A673 (cell line): ENCODE data around the gene AFG1L. TPM values are rescaled to one million over a fixed set of nuclear protein-coding genes. Genes with fewer than 3 reads are reported as not detected.

Experiments
- BruUV-seq: library from RNA; stranded (reverse); fragments of 400-500 nt; replicated peaks from 2 replicates; lab custom pipeline; 2021; lab: Mats Ljungman, UMichigan
- CTCF ChIA-PET: fragments of 300-600 bp; sonication (Branson Sonifier 250); formaldehyde crosslinking; loops from one replicate; lab custom pipeline; 2022; ENCODE audit warnings: antibody characterized with exemption; lab: Charles Lee
- POLR2A ChIA-PET: fragments of 300-600 bp; sonication (Branson Sonifier 250); formaldehyde crosslinking; loops from one replicate; lab custom pipeline; 2022; ENCODE audit warnings: antibody characterized with exemption; ENCODE audit not compliant: low non-redundant PET; lab: Charles Lee
- DNase-seq: peaks from one replicate; pipeline ENCODE4 v3.0.0-alpha.2; 2015; ENCODE audit warnings: low spot score
- H3K27ac ChIP-seq: fragments of 200-600 bp; sonication (generic); 2 replicates; pipeline ENCODE4 v1.5.1; 2016; ENCODE audit warnings: mixed run types, low read depth, mild to moderate bottlenecking, mixed read lengths, antibody characterized with exemption, low read length; ENCODE audit not compliant: poor library complexity, severe bottlenecking
- H3K27me3 ChIP-seq: fragments of 200-600 bp; sonication (generic); replicated peaks from 2 replicates; pipeline ENCODE4 v1.6.1; 2017; ENCODE audit warnings: mixed run types, low read depth, mild to moderate bottlenecking, mixed read lengths, antibody characterized with exemption, low read length; ENCODE audit not compliant: insufficient read depth, poor library complexity
- H3K36me3 ChIP-seq: fragments of 200-600 bp; sonication (generic); 2 replicates; pipeline ENCODE4 v1.6.1; 2016; ENCODE audit warnings: mixed run types, mild to moderate bottlenecking, mixed read lengths, antibody characterized with exemption, low read length; ENCODE audit not compliant: insufficient read depth, poor library complexity, severe bottlenecking
- H3K4me1 ChIP-seq: fragments of 200-600 bp; sonication (generic); 2 replicates; pipeline ENCODE4 v1.6.1; 2017; ENCODE audit warnings: mixed run types, mild to moderate bottlenecking, mixed read lengths, antibody characterized with exemption, low read length; ENCODE audit not compliant: insufficient read depth, poor library complexity, severe bottlenecking
- H3K4me3 ChIP-seq: fragments of 200-600 bp; sonication (generic); 2 replicates; pipeline ENCODE4 v1.5.1; 2016; ENCODE audit warnings: low read depth, mixed run types, mild to moderate bottlenecking, mixed read lengths, low read length; ENCODE audit not compliant: poor library complexity, severe bottlenecking
- H3K9me3 ChIP-seq: fragments of 200-600 bp; sonication (generic); 2 replicates; pipeline ENCODE4 v1.6.1; 2016; ENCODE audit warnings: mixed run types, low read depth, mild to moderate bottlenecking, mixed read lengths, antibody characterized with exemption, low read length; ENCODE audit not compliant: poor library complexity, severe bottlenecking
- EZH2 ChIP-seq: fragments of 200-600 bp; sonication (generic); IDR thresholded peaks from 2 replicates; pipeline ENCODE4 v1.6.1; 2017; ENCODE audit warnings: borderline replicate concordance, low read depth, mild to moderate bottlenecking, mixed read lengths, antibody characterized with exemption, low read length; ENCODE audit not compliant: poor library complexity, severe bottlenecking
- intact Hi-C: fragments of 100-400 bp; cut with micrococcal nuclease; formaldehyde crosslinking; loops from one replicate; pipeline ENCODE4 v1.10.0; 2022; ENCODE audit not compliant: unreplicated experiment
- total RNA-seq: library from RNA; stranded (reverse); gene quantifications from 2 replicates; pipeline ENCODE4 v1.2.3, GENCODE V29; 2021
- TF ChIP-seq, protein P1 (sequence below): fragments of 300-800, 200-600 bp; sonication (generic); conservative IDR thresholded peaks from 2 replicates; pipeline ENCODE4 v1.5.1; 2017; ENCODE audit warnings: low read depth, mild to moderate bottlenecking, antibody characterized with exemption, low read length, moderate library complexity, mixed read lengths

AFG1L gene
- total RNA-seq, 1 experiment from 2014 or later, result 7.5 TPM

DNA sequence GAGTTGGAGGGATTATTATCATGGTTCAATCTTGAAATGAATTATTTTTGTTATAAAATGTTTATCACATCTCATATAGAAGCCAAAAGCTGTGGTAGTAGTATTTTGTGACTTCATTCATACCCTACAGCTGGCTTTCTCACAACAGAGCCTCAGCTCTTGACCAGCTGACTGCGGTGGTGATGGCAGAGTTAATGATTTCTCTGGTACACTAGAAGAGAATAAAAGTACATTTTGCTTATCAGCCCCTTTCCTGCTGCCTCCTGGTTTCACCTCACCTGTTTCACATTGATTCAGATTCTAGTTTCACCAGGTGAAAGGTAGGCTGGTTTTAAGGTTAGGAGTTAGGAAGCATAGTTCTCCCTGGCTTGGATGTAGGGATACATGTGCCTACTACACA lies 55.7 kb downstream of the AFG1L start:
- Histone ChIP-seq H3K36me3 (no peaks in the 10 kb centered on the region), H3K27ac (no peak overlapping the region), H3K27me3 (no peaks in the 10 kb centered on the region), H3K9me3 (no peaks in the 10 kb centered on the region), H3K4me3 (no peak overlapping the region), H3K4me1 (no peaks in the 10 kb centered on the region)
- intact Hi-C loops, result no loop called here
- TF ChIP-seq, protein P1, sequence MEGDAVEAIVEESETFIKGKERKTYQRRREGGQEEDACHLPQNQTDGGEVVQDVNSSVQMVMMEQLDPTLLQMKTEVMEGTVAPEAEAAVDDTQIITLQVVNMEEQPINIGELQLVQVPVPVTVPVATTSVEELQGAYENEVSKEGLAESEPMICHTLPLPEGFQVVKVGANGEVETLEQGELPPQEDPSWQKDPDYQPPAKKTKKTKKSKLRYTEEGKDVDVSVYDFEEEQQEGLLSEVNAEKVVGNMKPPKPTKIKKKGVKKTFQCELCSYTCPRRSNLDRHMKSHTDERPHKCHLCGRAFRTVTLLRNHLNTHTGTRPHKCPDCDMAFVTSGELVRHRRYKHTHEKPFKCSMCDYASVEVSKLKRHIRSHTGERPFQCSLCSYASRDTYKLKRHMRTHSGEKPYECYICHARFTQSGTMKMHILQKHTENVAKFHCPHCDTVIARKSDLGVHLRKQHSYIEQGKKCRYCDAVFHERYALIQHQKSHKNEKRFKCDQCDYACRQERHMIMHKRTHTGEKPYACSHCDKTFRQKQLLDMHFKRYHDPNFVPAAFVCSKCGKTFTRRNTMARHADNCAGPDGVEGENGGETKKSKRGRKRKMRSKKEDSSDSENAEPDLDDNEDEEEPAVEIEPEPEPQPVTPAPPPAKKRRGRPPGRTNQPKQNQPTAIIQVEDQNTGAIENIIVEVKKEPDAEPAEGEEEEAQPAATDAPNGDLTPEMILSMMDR, result no peak
- no peak for TF ChIP-seq EZH2
- ChIA-PET CTCF (no interaction called here), POLR2A (no interaction called here)
- DNase-seq, result no peak
- BruUV-seq, result no TSS peak

DNA sequence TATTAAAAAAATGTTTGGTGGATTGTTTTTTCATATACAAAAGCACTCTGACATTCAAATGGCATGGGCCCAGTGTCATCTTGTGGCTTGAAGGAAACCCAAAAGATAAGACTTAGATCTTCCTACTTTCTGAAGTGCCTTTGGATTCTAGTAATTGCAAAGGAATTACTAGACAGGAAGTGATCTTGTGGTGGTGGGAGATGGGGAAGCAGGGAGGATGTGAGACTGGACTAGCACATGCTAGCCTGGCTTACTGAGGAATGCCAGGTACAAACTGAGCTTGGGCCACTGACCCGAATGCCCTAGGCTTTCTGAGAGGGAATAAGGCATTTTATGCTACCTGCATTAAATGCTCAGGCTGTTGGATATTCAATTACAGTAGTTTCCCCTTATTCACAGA lies 59.0 kb downstream of the AFG1L start:
- CTCF ChIA-PET, result no interaction called here
- no peaks in the 10 kb centered on the region for H3K36me3 ChIP-seq
- H3K27me3 ChIP-seq, result no peaks in the 10 kb centered on the region
- TF ChIP-seq, protein P1, result no peak
- TF ChIP-seq EZH2, result no peak
- no peak overlapping the region for H3K4me3 ChIP-seq
- intact Hi-C loops, result no loop called here
- H3K27ac ChIP-seq, result no peak overlapping the region
- peaks cover 7% of the 10 kb centered on the region for H3K4me1 ChIP-seq
- POLR2A ChIA-PET, result no interaction called here
- no TSS peak for BruUV-seq
- DNase-seq, result no peak
- H3K9me3 ChIP-seq, result no peaks in the 10 kb centered on the region

DNA sequence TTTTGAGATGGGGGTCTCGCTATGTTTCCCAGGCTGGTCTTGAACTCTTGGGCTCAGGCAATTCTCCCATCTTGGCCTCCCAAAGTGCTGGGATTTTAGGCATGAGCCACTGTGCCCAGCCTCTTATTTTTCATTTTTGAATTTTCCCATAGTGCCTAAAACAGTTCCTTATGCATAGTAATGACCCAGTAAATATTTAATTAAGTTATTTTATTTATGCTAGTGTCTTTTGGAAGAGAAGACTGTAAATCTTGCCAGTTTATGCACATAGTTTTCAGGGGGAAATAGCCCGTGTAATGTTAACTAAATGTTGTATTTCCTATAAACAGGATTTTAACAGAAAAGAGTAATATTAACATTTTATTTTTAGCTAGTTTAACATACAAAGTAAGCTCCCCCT lies 60.3 kb downstream of the AFG1L start:
- Histone ChIP-seq H3K9me3 (no peaks in the 10 kb centered on the region), H3K4me3 (no peak overlapping the region), H3K27me3 (no peaks in the 10 kb centered on the region), H3K4me1 (peaks cover 7% of the 10 kb centered on the region), H3K27ac (no peak overlapping the region), H3K36me3 (no peaks in the 10 kb centered on the region)
- no TSS peak for BruUV-seq
- POLR2A ChIA-PET, result no interaction called here
- DNase-seq, result no peak
- no peak for TF ChIP-seq EZH2
- TF ChIP-seq, protein P1, result no peak
- intact Hi-C loops, result no loop called here
- CTCF ChIA-PET, result no interaction called here
